AG04450 (cell line): ENCODE measurements around the gene PPP2R2B. TPM values are rescaled to one million over a fixed set of nuclear protein-coding genes. Genes with fewer than 3 reads are reported as not detected.

Experiments used
- CTCF ChIA-PET: fragments of 300-600, 350-600 bp; formaldehyde crosslinking; extraction: SDS; loops from one replicate; lab custom pipeline; 2022; ENCODE audit warnings: antibody characterized with exemption, inconsistent platforms; lab: Charles Lee
- POLR2A ChIA-PET: fragments of 350-600 bp; formaldehyde crosslinking; extraction: SDS; loops from one replicate; lab custom pipeline; 2021; ENCODE audit warnings: antibody characterized with exemption, inconsistent platforms; lab: Yijun Ruan, JAX
- DNase-seq: peaks from one replicate; pipeline ENCODE4 v3.0.0-alpha.2; 2011; ENCODE audit warnings: low read depth, low spot score
- H3K27ac ChIP-seq: one replicate; pipeline ENCODE4 v1.5.1; 2012; ENCODE audit warnings: low read depth, low read length, control low read depth
- H3K27me3 ChIP-seq: one replicate; pipeline ENCODE4 v1.6.0; 2012; ENCODE audit warnings: low read length; ENCODE audit not compliant: control insufficient read depth, insufficient read depth
- H3K4me3 ChIP-seq: 2 replicates; pipeline ENCODE4 v1.5.1; 2011; ENCODE audit warnings: mild to moderate bottlenecking, low read depth, low read length, control low read depth
- H3K9me3 ChIP-seq: 2 replicates; pipeline ENCODE4 v1.5.1; 2012; ENCODE audit warnings: low read length; ENCODE audit not compliant: control insufficient read depth, insufficient read depth
- CTCF ChIP-seq: IDR thresholded peaks from 2 replicates; pipeline ENCODE4 v1.5.1; 2011; ENCODE audit warnings: low read depth, low read length, control low read depth, inconsistent platforms
- polyA plus RNA-seq: library from polyadenylated mRNA; depleted of rRNA; stranded (reverse); fragments of >200 nt; gene quantifications from 2 replicates; pipeline ENCODE4 v1.2.3, GENCODE V29; 2011

Gene PPP2R2B
- polyA plus RNA-seq, 1 experiment, result not detected

- DNase-seq, result no peak
- Histone ChIP-seq H3K27me3 (no peaks in the 10 kb centered on the region), H3K27ac (no peak overlapping the region), H3K9me3 (peaks cover 3% of the 10 kb centered on the region), H3K4me3 (no peak overlapping the region)
- CTCF ChIA-PET, result interaction anchor here (1.0 kb wide), 1 partner anchor 544 kb away, joined by 3 read pairs; no protein-coding TSS in a partner anchor
- POLR2A ChIA-PET, result no interaction called here
- TF ChIP-seq CTCF, result no peak
These were observed 233.2 kb downstream of the PPP2R2B start for GRCh38 chr5:146645342-146645741.

DNA sequence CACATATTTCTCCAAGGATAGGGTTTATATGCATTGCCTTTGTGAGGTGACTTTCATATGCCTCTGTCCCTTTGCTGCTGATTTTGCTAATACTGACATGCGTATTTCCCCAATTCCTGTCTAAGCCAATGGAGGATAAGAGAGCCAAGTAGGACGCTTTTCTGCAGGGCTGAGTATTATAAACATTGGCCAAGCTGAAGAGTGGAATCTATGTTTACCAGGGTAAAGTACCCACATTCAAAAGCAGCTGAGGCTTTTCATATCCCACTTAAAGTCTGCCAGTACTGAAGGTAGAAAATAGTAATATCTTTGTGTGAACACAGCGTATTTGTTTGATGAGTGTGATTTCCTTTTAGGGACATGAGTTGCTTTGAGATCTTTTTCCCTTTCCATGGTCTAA, 233.7 kb downstream of the PPP2R2B start:
- Histone ChIP-seq H3K9me3 (peaks cover 3% of the 10 kb centered on the region), H3K27ac (no peak overlapping the region), H3K27me3 (no peaks in the 10 kb centered on the region), H3K4me3 (no peak overlapping the region)
- ChIA-PET POLR2A (no interaction called here), CTCF (interaction anchor here (1.0 kb wide), 1 partner anchor 544 kb away, joined by 3 read pairs; no protein-coding TSS in a partner anchor)
- DNase-seq, result no peak
- no peak for TF ChIP-seq CTCF

DNA sequence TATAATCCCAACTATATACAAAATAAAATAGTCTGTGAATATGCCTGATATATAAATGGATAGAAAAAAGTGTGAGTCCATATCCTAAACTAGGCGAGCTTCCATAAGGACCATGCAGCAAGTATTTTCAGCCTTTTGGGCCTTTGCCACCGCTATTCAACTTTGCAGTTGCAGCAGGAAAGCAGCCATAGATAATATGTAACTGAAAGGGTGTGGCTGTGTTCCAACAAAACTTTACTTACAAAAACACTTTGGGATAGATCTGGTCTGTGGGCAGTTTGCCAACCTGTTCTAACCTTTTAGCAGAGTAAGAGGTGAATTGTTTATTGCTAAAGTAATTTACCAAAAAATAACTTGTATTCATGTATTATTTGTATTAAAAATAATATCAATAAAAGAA, 234.8 kb downstream of the PPP2R2B start:
- Histone ChIP-seq H3K4me3 (no peak overlapping the region), H3K9me3 (peaks cover 3% of the 10 kb centered on the region), H3K27me3 (no peaks in the 10 kb centered on the region), H3K27ac (no peak overlapping the region)
- ChIA-PET CTCF (no interaction called here), POLR2A (no interaction called here)
- no peak for DNase-seq
- no peak for TF ChIP-seq CTCF

DNA sequence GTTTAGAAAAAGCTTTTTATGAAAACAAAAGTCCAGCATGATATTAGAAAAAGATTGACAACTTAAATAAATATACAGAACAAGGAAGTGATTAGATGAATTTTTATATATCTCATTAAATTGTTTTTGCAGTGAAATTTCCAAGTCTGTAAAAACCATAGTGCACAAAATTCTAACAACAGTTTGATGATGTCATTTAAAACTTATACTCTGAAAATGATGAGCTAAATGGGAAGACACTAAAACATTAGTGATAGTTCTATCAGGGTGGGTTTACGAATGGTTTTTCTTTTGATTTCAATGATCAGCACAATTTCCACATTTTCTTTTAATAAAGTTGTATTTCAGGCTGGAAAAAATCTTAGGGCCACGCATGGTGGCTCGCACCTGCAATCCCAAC, 236.1 kb downstream of the PPP2R2B start:
- no peak for DNase-seq
- Histone ChIP-seq H3K9me3 (peaks cover 3% of the 10 kb centered on the region), H3K27ac (no peak overlapping the region), H3K27me3 (no peaks in the 10 kb centered on the region), H3K4me3 (no peak overlapping the region)
- no peak for TF ChIP-seq CTCF
- ChIA-PET CTCF (no interaction called here), POLR2A (no interaction called here)

GRCh38 chr5:146641941-146642340, 236.6 kb downstream of the PPP2R2B start:
- CTCF ChIA-PET, result no interaction called here
- POLR2A ChIA-PET, result no interaction called here
- DNase-seq, result no peak
- TF ChIP-seq CTCF, result no peak
- no peak overlapping the region for H3K4me3 ChIP-seq
- no peak overlapping the region for H3K27ac ChIP-seq
- H3K9me3 ChIP-seq, result peaks cover 3% of the 10 kb centered on the region
- H3K27me3 ChIP-seq, result no peaks in the 10 kb centered on the region
